Thymus (tissue), 11 donors: Measurements from ENCODE around the gene TEAD1. TPM values are rescaled to one million over a fixed set of nuclear protein-coding genes. Genes with fewer than 3 reads are reported as not detected.

Source experiments
- DNase-seq, 9 donors: peaks; one replicate each; pipeline ENCODE4 v3.0.0-alpha.2; 2013; ENCODE audit warnings: low spot score in 9 of 9, low read depth in 6 of 9, missing footprints in 1 of 9
- H3K27ac ChIP-seq, 2 donors: one replicate each; pipeline ENCODE4 v1.5.1; 2013; ENCODE audit warnings: control low read depth in 1 of 2, low read depth in 1 of 2, low read length in 1 of 2, mild to moderate bottlenecking in 1 of 2, moderate library complexity in 1 of 2
- H3K27me3 ChIP-seq, 2 donors: one replicate each; pipeline ENCODE4 v1.5.1; 2013; ENCODE audit warnings: low read length in 1 of 2; ENCODE audit not compliant: control insufficient read depth in 2 of 2, insufficient read depth in 1 of 2
- H3K36me3 ChIP-seq, 2 donors: one replicate each; pipeline ENCODE4 v1.5.1; 2013; ENCODE audit warnings: low read length in 1 of 2, mild to moderate bottlenecking in 1 of 2, moderate library complexity in 1 of 2; ENCODE audit not compliant: control insufficient read depth in 2 of 2, insufficient read depth in 2 of 2
- H3K4me1 ChIP-seq, 2 donors: one replicate each; pipeline ENCODE4 v1.5.1; 2013; ENCODE audit warnings: low read length in 2 of 2; ENCODE audit not compliant: control insufficient read depth in 2 of 2, insufficient read depth in 2 of 2
- H3K4me3 ChIP-seq, 2 donors: one replicate each; pipeline ENCODE4 v1.5.1; 2013; ENCODE audit warnings: low read length in 2 of 2, control low read depth in 1 of 2, mild to moderate bottlenecking in 1 of 2
- H3K9me3 ChIP-seq, 2 donors: one replicate each; pipeline ENCODE4 v1.5.1; 2013; ENCODE audit warnings: low read length in 1 of 2, mild to moderate bottlenecking in 1 of 2; ENCODE audit not compliant: control insufficient read depth in 2 of 2, insufficient read depth in 1 of 2
- WGBS: extraction: QIAGEN DNeasy Blood & Tissue Kit; methylation state at CpG from one replicate; pipeline ENCODE4 v1.1.7; 2013; 5-methylcytosine and 5-hydroxymethylcytosine counted together
- polyA plus RNA-seq: library from polyadenylated mRNA; stranded (reverse); fragments of 200-250 nt; gene quantifications from one replicate; pipeline ENCODE4 v1.2.3, GENCODE V29; 2013
- total RNA-seq: library from RNA; stranded (reverse); fragments of 120-200 nt; gene quantifications from one replicate; pipeline ENCODE4 v1.2.4, GENCODE V29; 2013
- donor health status: healthy.

TEAD1 gene
- total and polyA plus RNA-seq, 2 donors = 3.7 to 5.4 TPM

DNA sequence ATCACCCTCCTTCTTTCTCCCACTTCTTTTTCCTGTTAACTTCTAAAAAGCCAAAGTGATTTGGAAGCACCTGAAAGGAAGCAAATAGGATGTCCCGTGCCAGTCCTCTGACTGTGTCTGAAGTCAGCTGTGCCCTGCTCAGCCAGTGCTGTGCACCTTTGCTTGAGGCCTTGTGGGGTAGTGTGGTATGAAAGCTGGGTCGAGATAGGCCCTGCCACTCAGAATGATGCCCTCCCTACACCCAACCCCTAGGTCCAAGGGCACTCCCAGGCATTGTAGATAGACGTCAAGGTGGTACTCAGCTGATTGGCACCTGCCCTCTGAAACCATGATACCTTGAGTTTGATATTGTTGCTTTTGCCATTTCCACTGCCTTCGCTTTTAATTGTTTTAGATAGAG lies 251.3 kb downstream of the TEAD1 start:
- Histone ChIP-seq H3K27ac (no peak overlapping the region), H3K4me1 (no peaks in the 10 kb centered on the region), H3K9me3 (no peaks in the 10 kb centered on the region), H3K27me3 (no peaks in the 10 kb centered on the region), H3K4me3 (no peak overlapping the region), H3K36me3 (no peaks in the 10 kb centered on the region)
- no peak for DNase-seq
- WGBS = 95% methylated on average over 4 of the region's 4 CpGs

DNA sequence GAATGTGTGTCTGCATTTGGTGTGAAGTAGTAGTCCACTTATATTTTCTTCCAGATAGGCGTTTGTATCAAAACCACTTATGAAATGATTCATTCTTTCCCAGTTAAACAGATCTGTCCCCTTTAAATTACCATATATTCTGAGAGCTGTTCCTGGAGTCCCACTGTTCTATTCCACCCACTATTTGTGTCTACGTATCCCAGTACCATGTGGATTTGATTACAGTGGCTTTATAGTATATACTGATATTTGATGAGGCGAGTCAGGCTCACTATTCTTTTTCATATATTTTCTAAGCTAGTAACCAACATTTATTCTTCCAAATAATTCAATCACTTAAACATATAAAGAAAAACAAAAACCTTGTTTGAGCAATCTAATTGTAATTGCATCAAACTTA lies 253.0 kb downstream of the TEAD1 start:
- DNase-seq = no peak
- Histone ChIP-seq H3K27ac (no peak overlapping the region), H3K27me3 (no peaks in the 10 kb centered on the region), H3K4me3 (no peak overlapping the region), H3K9me3 (no peaks in the 10 kb centered on the region), H3K4me1 (no peaks in the 10 kb centered on the region), H3K36me3 (no peaks in the 10 kb centered on the region)
- 98% methylated on average over 3 of the region's 3 CpGs for WGBS

DNA sequence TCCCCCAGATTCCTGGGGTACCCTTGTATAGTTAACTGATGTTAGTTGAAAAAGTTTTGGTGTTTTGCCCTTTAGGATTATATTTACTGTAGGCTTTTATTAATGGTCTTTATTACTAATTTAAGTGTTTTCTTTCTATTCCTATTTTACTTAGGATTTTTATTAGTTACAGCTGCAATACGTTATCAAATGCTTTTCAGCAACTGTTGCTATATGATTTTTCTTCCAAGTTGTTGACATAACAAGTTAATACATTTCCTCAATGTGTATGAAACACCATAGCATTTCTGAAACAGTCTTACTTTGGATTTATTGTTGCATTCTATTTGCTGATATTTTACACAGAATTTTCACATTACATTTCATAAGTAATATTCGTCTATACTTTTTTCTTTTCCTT lies 253.7 kb downstream of the TEAD1 start:
- Histone ChIP-seq H3K4me3 (no peak overlapping the region), H3K27me3 (no peaks in the 10 kb centered on the region), H3K4me1 (no peaks in the 10 kb centered on the region), H3K36me3 (no peaks in the 10 kb centered on the region), H3K9me3 (no peaks in the 10 kb centered on the region), H3K27ac (no peak overlapping the region)
- DNase-seq = no peak
- WGBS = 91% methylated on average over 2 of the region's 2 CpGs

DNA sequence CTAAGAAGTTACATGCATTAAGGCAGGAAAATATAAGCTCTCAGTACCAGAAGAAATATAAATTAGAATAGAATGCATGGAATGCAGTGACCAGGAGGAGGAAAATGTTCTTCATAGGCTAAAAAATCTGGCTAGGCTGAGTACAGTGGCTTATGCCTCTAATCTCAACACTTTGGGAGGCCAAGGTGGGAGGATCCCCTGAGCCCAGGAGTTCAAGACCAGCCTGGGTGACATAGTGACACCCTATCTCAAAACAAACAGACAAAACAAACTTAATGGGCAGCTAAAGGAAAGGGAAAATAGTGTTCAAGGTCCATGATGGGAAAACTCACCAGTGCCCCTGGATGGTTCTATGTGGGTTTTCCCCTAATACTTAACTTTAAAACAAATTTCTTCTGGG lies 256.6 kb downstream of the TEAD1 start:
- Histone ChIP-seq H3K9me3 (no peaks in the 10 kb centered on the region), H3K27ac (no peak overlapping the region), H3K4me1 (no peaks in the 10 kb centered on the region), H3K4me3 (no peak overlapping the region), H3K27me3 (no peaks in the 10 kb centered on the region), H3K36me3 (no peaks in the 10 kb centered on the region)
- no peak for DNase-seq

DNA sequence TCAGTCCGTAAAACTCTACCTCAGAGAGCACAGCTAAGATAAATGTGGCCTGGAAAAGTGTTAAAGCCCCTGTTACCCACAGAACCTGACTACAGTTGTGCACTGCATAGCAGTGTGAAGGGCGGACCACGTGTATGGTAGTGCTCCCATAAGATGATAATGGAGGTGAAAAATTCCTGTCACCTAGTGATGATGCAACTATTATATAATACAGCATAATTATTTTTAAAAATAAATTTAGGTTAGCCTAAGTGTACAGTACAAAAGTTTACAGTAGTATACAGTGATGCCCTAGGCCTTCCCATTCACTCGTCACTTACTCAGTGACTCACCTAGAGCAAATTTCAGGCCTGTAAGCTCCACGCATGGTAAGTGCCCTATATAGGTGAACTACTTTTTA lies 258.3 kb downstream of the TEAD1 start:
- 79% methylated on average over 5 of the region's 5 CpGs for WGBS
- Histone ChIP-seq H3K4me3 (no peak overlapping the region), H3K9me3 (no peaks in the 10 kb centered on the region), H3K4me1 (no peaks in the 10 kb centered on the region), H3K27ac (no peak overlapping the region), H3K27me3 (no peaks in the 10 kb centered on the region), H3K36me3 (no peaks in the 10 kb centered on the region)
- no peak for DNase-seq

DNA sequence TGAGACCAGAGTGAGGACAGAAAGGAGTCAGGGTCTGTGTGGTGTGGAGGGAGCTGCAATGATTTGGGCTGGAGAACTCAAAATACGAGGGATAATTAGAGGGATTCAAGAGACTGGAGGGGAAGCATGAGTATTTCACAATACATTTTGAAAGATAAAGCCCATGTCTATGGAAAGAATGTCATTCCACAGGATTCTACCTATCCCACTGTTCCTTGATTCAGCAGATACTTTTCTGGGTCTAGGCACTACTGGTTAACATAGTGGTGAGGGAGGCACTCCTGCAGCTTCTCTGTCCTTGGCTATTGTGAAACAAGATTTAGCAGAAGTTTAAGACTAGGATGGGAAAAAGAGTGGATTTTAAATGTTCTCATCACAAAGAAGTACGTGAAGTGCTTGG lies 262.0 kb downstream of the TEAD1 start:
- H3K27me3 ChIP-seq = no peaks in the 10 kb centered on the region
- no peak overlapping the region for H3K27ac ChIP-seq
- no peaks in the 10 kb centered on the region for H3K9me3 ChIP-seq
- WGBS = 72% methylated on average over 2 of the region's 2 CpGs
- no peak for DNase-seq
- no peaks in the 10 kb centered on the region for H3K36me3 ChIP-seq
- H3K4me1 ChIP-seq = no peaks in the 10 kb centered on the region
- H3K4me3 ChIP-seq = no peak overlapping the region

DNA sequence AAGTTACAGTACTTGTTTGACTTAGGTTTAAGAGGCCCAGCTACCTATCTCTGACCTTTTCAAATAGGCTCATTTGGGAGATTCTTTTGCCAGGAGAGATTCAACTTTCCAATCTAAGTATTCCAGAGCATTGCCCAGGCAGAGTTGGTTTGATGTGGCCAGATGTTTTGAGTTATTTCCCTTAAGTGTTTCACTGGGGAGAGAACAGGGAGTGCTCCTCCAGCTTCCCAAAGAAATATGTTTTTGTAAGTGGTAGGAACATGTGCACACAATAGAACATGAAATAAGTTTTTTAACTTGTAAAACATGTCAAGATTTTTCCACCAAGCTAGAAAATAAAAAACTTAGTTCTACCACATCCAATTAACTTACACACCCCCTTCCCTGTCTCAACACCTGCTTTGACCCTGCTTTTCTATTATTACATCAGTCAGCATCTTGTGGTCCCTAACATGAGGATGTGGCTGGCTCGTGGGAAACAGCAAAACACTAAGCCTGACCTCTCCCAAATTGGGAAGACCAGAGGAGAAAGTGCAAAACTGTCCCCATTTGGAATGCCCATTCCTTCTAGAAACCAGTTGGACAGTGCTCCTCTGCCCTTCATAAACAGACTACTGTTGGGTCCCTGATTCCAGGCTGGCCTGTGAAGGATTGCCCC lies 264.5 kb downstream of the TEAD1 start:
- H3K27me3 ChIP-seq = no peaks in the 10 kb centered on the region
- no peak overlapping the region for H3K4me3 ChIP-seq
- H3K9me3 ChIP-seq = no peaks in the 10 kb centered on the region
- H3K27ac ChIP-seq = no peak overlapping the region
- DNase-seq = no peak
- 37% methylated on average over 1 of the region's 1 CpG for WGBS
- no peaks in the 10 kb centered on the region for H3K36me3 ChIP-seq
- H3K4me1 ChIP-seq = no peaks in the 10 kb centered on the region

DNA sequence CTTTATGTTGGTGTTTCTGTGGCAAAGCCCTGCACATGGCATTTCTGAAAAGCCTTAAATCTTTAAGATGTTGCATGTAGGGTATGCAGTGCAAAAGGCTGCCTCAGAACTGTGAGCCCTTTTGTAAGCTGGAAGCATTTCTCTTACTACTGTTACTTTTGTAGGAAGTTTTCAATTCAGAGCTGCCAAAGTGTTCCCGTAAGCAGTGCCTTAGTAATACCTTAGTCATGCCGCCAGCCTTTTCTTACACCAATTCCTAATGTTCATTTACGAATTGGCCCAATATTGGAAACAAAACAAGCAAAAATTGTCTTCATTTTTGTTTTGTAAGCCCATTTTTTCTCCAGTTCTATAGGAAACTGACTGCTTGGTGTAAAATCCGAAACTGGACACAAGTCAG lies 267.4 kb downstream of the TEAD1 start:
- 94% methylated on average over 4 of the region's 4 CpGs for WGBS

DNA sequence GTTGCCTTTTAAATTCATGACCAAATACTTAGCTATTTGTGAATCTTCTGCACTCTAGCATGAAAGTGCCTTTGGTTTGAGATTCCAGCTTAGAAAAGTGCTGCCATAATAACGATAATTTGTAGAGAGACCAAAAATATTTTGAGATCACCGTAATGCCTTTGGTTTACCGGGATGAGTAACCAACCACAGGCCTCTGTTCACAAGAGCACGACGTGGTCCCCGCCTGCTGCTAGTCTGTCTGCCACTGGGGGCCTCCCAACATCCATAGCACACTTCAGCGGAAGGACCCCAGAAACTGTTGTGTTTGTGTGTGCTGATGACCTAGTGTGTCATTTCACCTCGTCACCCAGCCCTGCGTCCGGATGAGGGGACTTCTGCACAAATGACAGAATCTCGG lies 267.9 kb downstream of the TEAD1 start:
- Histone ChIP-seq H3K4me3 (no peak overlapping the region), H3K4me1 (no peaks in the 10 kb centered on the region), H3K27me3 (no peaks in the 10 kb centered on the region), H3K36me3 (no peaks in the 10 kb centered on the region), H3K9me3 (no peaks in the 10 kb centered on the region), H3K27ac (no peak overlapping the region)
- WGBS = 98% methylated on average over 11 of the region's 11 CpGs
- no peak for DNase-seq

More for the DNA sequence above, 267.4 kb downstream of the TEAD1 start:
- Histone ChIP-seq H3K27me3 (no peaks in the 10 kb centered on the region), H3K4me3 (no peak overlapping the region), H3K9me3 (no peaks in the 10 kb centered on the region), H3K4me1 (no peaks in the 10 kb centered on the region), H3K36me3 (no peaks in the 10 kb centered on the region), H3K27ac (no peak overlapping the region)
- DNase-seq = no peak

DNA sequence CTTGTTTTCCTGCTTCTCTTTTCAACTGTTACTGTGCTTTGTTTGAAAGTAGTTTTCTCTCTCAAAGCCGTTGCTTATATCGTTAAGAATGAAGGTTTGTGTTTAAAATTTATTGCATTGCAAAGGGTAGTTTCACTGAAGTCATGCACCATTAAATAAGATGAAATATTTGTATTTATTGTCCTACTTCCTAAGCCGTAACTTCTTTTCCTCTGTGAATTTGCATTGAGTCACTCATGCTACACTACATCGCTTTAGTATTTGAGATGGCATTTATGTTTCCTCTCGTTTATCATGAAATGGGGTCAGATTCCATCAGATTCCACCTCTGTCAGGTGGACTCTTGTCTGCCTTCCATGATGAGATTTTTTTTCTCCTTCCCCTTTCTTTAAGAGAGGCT lies 269.1 kb downstream of the TEAD1 start:
- 96% methylated on average over 5 of the region's 5 CpGs for WGBS
- DNase-seq = no peak
- Histone ChIP-seq H3K27me3 (no peaks in the 10 kb centered on the region), H3K4me3 (no peak overlapping the region), H3K4me1 (no peaks in the 10 kb centered on the region), H3K36me3 (no peaks in the 10 kb centered on the region), H3K9me3 (no peaks in the 10 kb centered on the region), H3K27ac (no peak overlapping the region)
